Right lobe of liver (tissue), 4 donors: ENCODE data around the gene CGB5.

ENCODE experiments used
- CTCF ChIP-seq, 4 donors: fragments of 200-600 bp in 3 of 4; fragments of 450-650 bp in 1 of 4; IDR thresholded peaks; one replicate each; pipeline versions ENCODE4 v1.5.1 to v1.8.0; 2016 to 2022; ENCODE audit warnings: antibody characterized with exemption in 4 of 4, mild to moderate bottlenecking in 2 of 4
- POLR2A ChIP-seq: fragments of 450-650 bp; IDR thresholded peaks from one replicate; pipeline ENCODE4 v1.6.1; 2017; ENCODE audit warnings: antibody characterized with exemption, mild to moderate bottlenecking
- donor health status: DM: no; HTN: no; CAD: no.
- donor health status: DM: no; HTN: no; CAD: no.
- donor health status: DM: no; HTN: yes; CAD: no.

- TF ChIP-seq CTCF (IDR thresholded peaks at IDR 0.05) (no peak), POLR2A (no peak)
Measured at GRCh38 chr19:49019242-49019932, 24.3 kb upstream of the CGB5 start.
